Type B pancreatic cell (in vitro differentiated cells): Measurements from ENCODE around the gene FER. TPM values are rescaled to one million over a fixed set of nuclear protein-coding genes. Genes with fewer than 3 reads are reported as not detected.

ENCODE experiments used
- DNase-seq: peaks from one replicate; pipeline ENCODE4 v3.0.0; 2021; ENCODE audit warnings: mixed read lengths; ENCODE audit not compliant: unreplicated experiment; ENCODE audit errors: extremely low spot score
- H3K27ac Mint-ChIP-seq: 2 replicates; pipeline ENCODE4 v1.8.0; 2021; ENCODE audit warnings: mild to moderate bottlenecking, mixed read lengths
- H3K27me3 Mint-ChIP-seq: 2 replicates; pipeline ENCODE4 v1.8.0; 2021; ENCODE audit warnings: mixed read lengths
- H3K36me3 Mint-ChIP-seq: 2 replicates; pipeline ENCODE4 v1.8.0; 2021; ENCODE audit warnings: mixed read lengths
- H3K4me1 Mint-ChIP-seq: one replicate; pipeline ENCODE4 v1.8.0; 2021; ENCODE audit warnings: mixed read lengths; ENCODE audit not compliant: unreplicated experiment
- H3K4me3 Mint-ChIP-seq: 2 replicates; pipeline ENCODE4 v1.8.0; 2021; ENCODE audit warnings: mild to moderate bottlenecking, mixed read lengths
- H3K9me3 Mint-ChIP-seq: 2 replicates; pipeline ENCODE4 v1.8.0; 2021; ENCODE audit warnings: mixed read lengths
- CTCF ChIP-seq: fragments of 200-600 bp; sonication (generic); conservative IDR thresholded peaks from 2 replicates; pipeline ENCODE4 v1.5.0; 2021; ENCODE audit warnings: antibody characterized with exemption, mild to moderate bottlenecking
- total RNA-seq: library from RNA; stranded (reverse); gene quantifications from 2 replicates; pipeline ENCODE4 v1.2.1, GENCODE V29; 2021; ENCODE audit warnings: low replicate concordance

The FER gene
- total RNA-seq, 1 donor from 2014 or later = 29.7 TPM

- no peak for TF ChIP-seq CTCF
- H3K9me3 Mint-ChIP-seq = no peaks in the 10 kb centered on the region
- no peaks in the 10 kb centered on the region for H3K36me3 Mint-ChIP-seq
- no peaks in the 10 kb centered on the region for H3K27me3 Mint-ChIP-seq
- no peak for DNase-seq
- peaks cover 19% of the 10 kb centered on the region for H3K4me1 Mint-ChIP-seq
- H3K27ac Mint-ChIP-seq = no peak overlapping the region
- H3K4me3 Mint-ChIP-seq = no peak overlapping the region
Measured at GRCh38 chr5:109143031-109143430, 395.3 kb downstream of the FER start.

GRCh38 chr5:109145139-109145538, 397.4 kb downstream of the FER start:
- no peak for TF ChIP-seq CTCF
- no peak for DNase-seq
- Mint-ChIP-seq H3K4me3 (no peak overlapping the region), H3K9me3 (no peaks in the 10 kb centered on the region), H3K4me1 (peaks cover 19% of the 10 kb centered on the region), H3K27me3 (no peaks in the 10 kb centered on the region), H3K27ac (no peak overlapping the region), H3K36me3 (peaks cover under 1% of the 10 kb centered on the region)

GRCh38 chr5:109146591-109146990, 398.9 kb downstream of the FER start:
- H3K27me3 Mint-ChIP-seq = no peaks in the 10 kb centered on the region
- DNase-seq = no peak
- TF ChIP-seq CTCF = no peak
- H3K4me3 Mint-ChIP-seq = no peak overlapping the region
- H3K36me3 Mint-ChIP-seq = peaks cover 4% of the 10 kb centered on the region
- H3K9me3 Mint-ChIP-seq = no peaks in the 10 kb centered on the region
- H3K27ac Mint-ChIP-seq = no peak overlapping the region
- peaks cover 16% of the 10 kb centered on the region for H3K4me1 Mint-ChIP-seq

GRCh38 chr5:109152565-109152964, 404.9 kb downstream of the FER start:
- no peak for DNase-seq
- no peaks in the 10 kb centered on the region for H3K4me1 Mint-ChIP-seq
- H3K27ac Mint-ChIP-seq = no peak overlapping the region
- no peaks in the 10 kb centered on the region for H3K27me3 Mint-ChIP-seq
- no peak for TF ChIP-seq CTCF
- H3K4me3 Mint-ChIP-seq = no peak overlapping the region
- H3K36me3 Mint-ChIP-seq = peaks cover 4% of the 10 kb centered on the region
- no peaks in the 10 kb centered on the region for H3K9me3 Mint-ChIP-seq

DNA sequence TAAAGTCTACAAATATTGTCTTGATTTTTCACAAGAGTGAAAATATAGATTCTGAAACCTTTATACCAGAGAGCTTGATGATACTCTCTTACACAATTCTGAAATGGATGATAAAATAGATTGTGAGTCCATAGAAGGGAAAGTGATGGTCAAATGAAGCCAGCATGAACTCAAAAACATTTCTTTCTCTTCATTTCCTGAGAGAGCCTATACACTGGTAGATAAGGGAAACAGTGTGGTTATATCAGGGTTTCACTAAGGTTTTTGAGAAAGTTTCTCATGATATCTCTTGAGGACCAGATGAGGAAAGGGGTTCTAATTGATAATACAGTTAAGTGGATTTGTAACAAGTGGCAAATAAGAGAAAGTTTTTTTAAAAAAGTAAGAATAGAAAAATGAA, 407.9 kb downstream of the FER start:
- Mint-ChIP-seq H3K27me3 (no peaks in the 10 kb centered on the region), H3K36me3 (peaks cover 3% of the 10 kb centered on the region), H3K9me3 (no peaks in the 10 kb centered on the region), H3K4me1 (no peaks in the 10 kb centered on the region), H3K4me3 (no peak overlapping the region), H3K27ac (no peak overlapping the region)
- no peak for TF ChIP-seq CTCF
- DNase-seq = no peak

GRCh38 chr5:109156885-109157284, 409.2 kb downstream of the FER start:
- no peak for TF ChIP-seq CTCF
- H3K4me1 Mint-ChIP-seq = no peaks in the 10 kb centered on the region
- H3K27me3 Mint-ChIP-seq = no peaks in the 10 kb centered on the region
- peaks cover 3% of the 10 kb centered on the region for H3K36me3 Mint-ChIP-seq
- H3K4me3 Mint-ChIP-seq = no peak overlapping the region
- H3K9me3 Mint-ChIP-seq = no peaks in the 10 kb centered on the region
- no peak overlapping the region for H3K27ac Mint-ChIP-seq
- no peak for DNase-seq
